ENCODE data around the gene DGKE.

Gene DGKE

DNA sequence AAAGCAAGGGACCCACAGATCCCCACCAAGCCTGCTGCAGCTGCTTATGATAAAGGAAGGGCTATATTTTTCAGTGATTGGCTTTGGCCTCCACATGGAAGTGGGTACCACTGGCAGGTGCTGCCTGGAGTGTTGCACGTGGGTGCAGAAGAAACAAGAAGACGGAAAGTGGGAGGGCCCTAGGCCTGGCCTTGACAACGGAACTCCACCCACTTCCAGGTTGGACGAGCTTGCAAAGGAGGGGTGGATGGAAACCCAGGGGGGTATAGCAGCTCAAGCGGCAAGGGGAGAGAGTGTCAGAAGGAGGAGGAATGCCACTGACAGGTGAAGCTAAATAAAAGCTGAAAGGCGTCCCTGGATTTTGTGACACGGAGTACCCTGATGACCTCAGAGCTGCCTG, 59.6 kb downstream of the DGKE start:
- Histone ChIP-seq H3K4me1 (ENCODE audit: control insufficient read depth, insufficient read depth, low read length) (no peaks in the 10 kb centered on the region), H3K9me3 (ENCODE audit: control insufficient read depth, insufficient read depth, low read depth, low read length) (no peaks in the 10 kb centered on the region), H3K36me3 (ENCODE audit: control insufficient read depth in 2 of 2, insufficient read depth in 1 of 2, low read length in 2 of 2) (peaks cover 36 to 91% of the 10 kb centered on the region in 2 experiments), H3K4me3 (ENCODE audit: low read depth, low read length) (no peak overlapping the region), H3K27ac (ENCODE audit: extremely low read depth, low read depth, low read length) (no peak overlapping the region)
- TF ChIP-seq ZNF394 (tag by site-specific recombination; IDR thresholded peaks at IDR 0.05; ENCODE audit: borderline replicate concordance) (no peak), SALL2 (tag by site-specific recombination; IDR thresholded peaks at IDR 0.05; ENCODE audit: borderline replicate concordance) (no peak), KLF9 (tag by site-specific recombination; IDR thresholded peaks at IDR 0.05; ENCODE audit: low read depth) (no peak), ZNF76 (tag by site-specific recombination; IDR thresholded peaks at IDR 0.05; ENCODE audit: borderline replicate concordance, low read depth) (no peak), ZNF184 (tag by site-specific recombination; IDR thresholded peaks at IDR 0.05) (no peak), ZNF302 (tag by site-specific recombination; IDR thresholded peaks at IDR 0.05; ENCODE audit: low read depth) (no peak), KLF7 (tag by site-specific recombination; IDR thresholded peaks at IDR 0.05; ENCODE audit: borderline replicate concordance) (no peak), ZNF354C (tag by site-specific recombination; IDR thresholded peaks at IDR 0.05; ENCODE audit: borderline replicate concordance, low read depth) (no peak), ZIC2 (tag by site-specific recombination; IDR thresholded peaks at IDR 0.05) (no peak), ZNF341 (tag by site-specific recombination; IDR thresholded peaks at IDR 0.05; ENCODE audit: low read depth) (no peak), ZNF701 (tag by site-specific recombination; IDR thresholded peaks at IDR 0.05) (no peak)
- TF ChIP-seq, protein P1, sequence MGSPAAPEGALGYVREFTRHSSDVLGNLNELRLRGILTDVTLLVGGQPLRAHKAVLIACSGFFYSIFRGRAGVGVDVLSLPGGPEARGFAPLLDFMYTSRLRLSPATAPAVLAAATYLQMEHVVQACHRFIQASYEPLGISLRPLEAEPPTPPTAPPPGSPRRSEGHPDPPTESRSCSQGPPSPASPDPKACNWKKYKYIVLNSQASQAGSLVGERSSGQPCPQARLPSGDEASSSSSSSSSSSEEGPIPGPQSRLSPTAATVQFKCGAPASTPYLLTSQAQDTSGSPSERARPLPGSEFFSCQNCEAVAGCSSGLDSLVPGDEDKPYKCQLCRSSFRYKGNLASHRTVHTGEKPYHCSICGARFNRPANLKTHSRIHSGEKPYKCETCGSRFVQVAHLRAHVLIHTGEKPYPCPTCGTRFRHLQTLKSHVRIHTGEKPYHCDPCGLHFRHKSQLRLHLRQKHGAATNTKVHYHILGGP (tag by site-specific recombination; IDR thresholded peaks at IDR 0.05) = no peak
- CTCF ChIA-PET = interaction anchor here (0.7 kb wide), 1 partner anchor 11 kb away, joined by 3 read pairs; no protein-coding TSS in a partner anchor
- POLR2A ChIA-PET = interaction anchor here (1.6 to 2.6 kb wide), 2 partner anchors 21 to 59 kb away, joined by 4 to 10 read pairs; partner anchors contain the start of genes DGKE and TRIM25

DNA sequence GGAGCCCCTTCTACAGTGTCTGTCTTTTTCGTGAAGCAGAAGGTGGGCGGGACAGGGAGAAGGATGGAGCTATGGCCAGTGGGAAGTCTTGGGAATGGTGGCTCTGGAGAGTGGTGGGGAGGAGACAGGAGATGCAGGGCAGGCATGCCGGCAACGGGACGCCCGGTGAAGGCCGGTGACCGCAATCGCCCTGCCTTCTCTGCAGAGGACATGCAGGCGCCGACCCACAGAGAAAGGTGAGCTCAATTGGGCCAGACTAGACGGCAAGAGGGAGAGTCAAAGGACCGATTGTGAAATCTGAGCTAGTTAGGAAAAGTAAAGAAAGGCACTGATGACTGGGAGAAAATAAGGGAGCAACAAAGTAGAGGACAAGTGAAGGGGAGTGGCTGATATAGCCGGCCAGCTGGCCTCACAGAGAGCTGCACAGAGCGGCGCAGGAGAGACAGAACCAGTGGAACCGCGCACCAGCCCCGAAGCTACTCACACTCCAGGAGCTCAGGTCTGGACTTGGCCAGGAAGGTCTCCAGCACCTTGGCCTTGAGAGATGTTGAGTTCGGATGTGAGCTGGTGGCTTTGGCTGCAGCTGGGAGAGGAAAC, 61.0 kb downstream of the DGKE start:
- TF ChIP-seq ZNF404 (tag by site-specific recombination; IDR thresholded peaks at IDR 0.05) = no peak
- TF ChIP-seq TCF7L2 (IDR thresholded peaks at IDR 0.05; ENCODE audit: borderline replicate concordance, low read depth, low read length) = no peak
- TF ChIP-seq ZNF324 (tag by site-specific recombination; IDR thresholded peaks at IDR 0.05) = no peak
- 0 out of 2 replicates have a peak, but pooled peaks have one; percentile 9 for TF ChIP-seq PRDM1 (tag by site-specific recombination; IDR thresholded peaks at IDR 0.05)
- H3K4me1 ChIP-seq (ENCODE audit: control insufficient read depth, insufficient read depth, low read length) = no peaks in the 10 kb centered on the region
- no peaks in the 10 kb centered on the region for H3K9me3 ChIP-seq (ENCODE audit: control insufficient read depth, insufficient read depth, low read depth, low read length)
- no peak overlapping the region for H3K27ac ChIP-seq (ENCODE audit: extremely low read depth, low read depth, low read length)
- POLR2A ChIA-PET = interaction anchor here (2.6 kb wide), 1 partner anchor 19 kb away, joined by 10 read pairs; the partner anchor contains the start of gene TRIM25
- peaks cover 42 to 94% of the 10 kb centered on the region in 2 experiments for H3K36me3 ChIP-seq (ENCODE audit: control insufficient read depth in 2 of 2, insufficient read depth in 1 of 2, low read length in 2 of 2)
- no peak overlapping the region for H3K4me3 ChIP-seq (ENCODE audit: low read depth, low read length)
- CTCF ChIA-PET = interaction anchor here (0.5 to 1.0 kb wide), 2 partner anchors 14 to 19 kb away, joined by 3 read pairs; no protein-coding TSS in a partner anchor

DNA sequence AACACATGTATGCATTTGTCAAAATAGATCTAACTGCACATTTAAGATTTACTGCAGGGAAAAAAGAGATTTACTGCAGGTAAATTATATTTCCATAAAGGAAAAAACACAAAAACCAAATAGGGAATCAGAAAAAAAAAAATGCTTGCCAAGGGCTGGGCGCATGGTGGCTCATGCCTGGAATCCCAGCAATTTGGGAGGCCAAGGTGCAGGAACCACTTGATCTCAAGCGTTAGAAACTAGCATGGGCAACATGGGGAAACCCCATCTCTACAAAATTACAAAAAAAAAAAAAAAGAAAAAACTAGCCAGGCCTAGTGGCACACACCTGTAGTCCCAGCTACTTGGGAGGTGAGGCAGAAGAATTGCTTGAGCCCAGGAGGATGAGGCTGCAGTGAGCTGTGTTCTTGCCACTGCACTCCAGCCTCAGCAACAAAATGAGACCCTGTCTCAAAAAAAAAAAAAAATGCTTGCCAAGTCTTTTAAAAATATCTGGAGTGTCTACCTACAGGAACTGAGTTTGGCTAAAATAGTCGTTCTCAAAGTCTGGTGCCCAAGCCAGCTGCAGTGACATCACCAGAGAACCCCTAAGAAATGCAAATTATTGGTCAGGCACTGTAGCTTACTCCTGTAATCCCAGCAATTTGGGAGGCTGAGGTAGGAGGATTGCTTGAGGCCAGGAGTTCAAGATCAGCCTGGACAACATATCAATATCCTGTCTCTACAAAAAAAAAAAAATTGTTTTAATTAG, 62.4 kb downstream of the DGKE start:
- CTCF ChIA-PET = interaction anchor here (0.6 to 0.7 kb wide), 2 partner anchors 41 to 192 kb away, joined by 3 to 4 read pairs; no protein-coding TSS in a partner anchor
- Histone ChIP-seq H3K36me3 (ENCODE audit: control insufficient read depth in 2 of 2, insufficient read depth in 1 of 2, low read length in 2 of 2) (peaks cover 44 to 92% of the 10 kb centered on the region in 2 experiments), H3K4me1 (ENCODE audit: control insufficient read depth, insufficient read depth, low read length) (no peaks in the 10 kb centered on the region), H3K27ac (ENCODE audit: extremely low read depth, low read depth, low read length) (no peak overlapping the region), H3K9me3 (ENCODE audit: control insufficient read depth, insufficient read depth, low read depth, low read length) (no peaks in the 10 kb centered on the region), H3K4me3 (ENCODE audit: low read depth, low read length) (no peak overlapping the region)
- POLR2A ChIA-PET = interaction anchor here (0.7 kb wide), 1 partner anchor 77 kb away, joined by 4 read pairs; no protein-coding TSS in a partner anchor
- TF ChIP-seq YY2 (tag by site-specific recombination; IDR thresholded peaks at IDR 0.05) = no peak
- no peak for TF ChIP-seq ZNF544 (tag by site-specific recombination; IDR thresholded peaks at IDR 0.05)
- no peak for TF ChIP-seq ZNF473 (tag by site-specific recombination; IDR thresholded peaks at IDR 0.05)
- TF ChIP-seq ZSCAN23 (tag by site-specific recombination; IDR thresholded peaks at IDR 0.05) = no peak
- TF ChIP-seq, protein P2, sequence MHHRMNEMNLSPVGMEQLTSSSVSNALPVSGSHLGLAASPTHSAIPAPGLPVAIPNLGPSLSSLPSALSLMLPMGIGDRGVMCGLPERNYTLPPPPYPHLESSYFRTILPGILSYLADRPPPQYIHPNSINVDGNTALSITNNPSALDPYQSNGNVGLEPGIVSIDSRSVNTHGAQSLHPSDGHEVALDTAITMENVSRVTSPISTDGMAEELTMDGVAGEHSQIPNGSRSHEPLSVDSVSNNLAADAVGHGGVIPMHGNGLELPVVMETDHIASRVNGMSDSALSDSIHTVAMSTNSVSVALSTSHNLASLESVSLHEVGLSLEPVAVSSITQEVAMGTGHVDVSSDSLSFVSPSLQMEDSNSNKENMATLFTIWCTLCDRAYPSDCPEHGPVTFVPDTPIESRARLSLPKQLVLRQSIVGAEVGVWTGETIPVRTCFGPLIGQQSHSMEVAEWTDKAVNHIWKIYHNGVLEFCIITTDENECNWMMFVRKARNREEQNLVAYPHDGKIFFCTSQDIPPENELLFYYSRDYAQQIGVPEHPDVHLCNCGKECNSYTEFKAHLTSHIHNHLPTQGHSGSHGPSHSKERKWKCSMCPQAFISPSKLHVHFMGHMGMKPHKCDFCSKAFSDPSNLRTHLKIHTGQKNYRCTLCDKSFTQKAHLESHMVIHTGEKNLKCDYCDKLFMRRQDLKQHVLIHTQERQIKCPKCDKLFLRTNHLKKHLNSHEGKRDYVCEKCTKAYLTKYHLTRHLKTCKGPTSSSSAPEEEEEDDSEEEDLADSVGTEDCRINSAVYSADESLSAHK (tag by site-specific recombination; IDR thresholded peaks at IDR 0.05) = no peak
- TF ChIP-seq, protein P3, sequence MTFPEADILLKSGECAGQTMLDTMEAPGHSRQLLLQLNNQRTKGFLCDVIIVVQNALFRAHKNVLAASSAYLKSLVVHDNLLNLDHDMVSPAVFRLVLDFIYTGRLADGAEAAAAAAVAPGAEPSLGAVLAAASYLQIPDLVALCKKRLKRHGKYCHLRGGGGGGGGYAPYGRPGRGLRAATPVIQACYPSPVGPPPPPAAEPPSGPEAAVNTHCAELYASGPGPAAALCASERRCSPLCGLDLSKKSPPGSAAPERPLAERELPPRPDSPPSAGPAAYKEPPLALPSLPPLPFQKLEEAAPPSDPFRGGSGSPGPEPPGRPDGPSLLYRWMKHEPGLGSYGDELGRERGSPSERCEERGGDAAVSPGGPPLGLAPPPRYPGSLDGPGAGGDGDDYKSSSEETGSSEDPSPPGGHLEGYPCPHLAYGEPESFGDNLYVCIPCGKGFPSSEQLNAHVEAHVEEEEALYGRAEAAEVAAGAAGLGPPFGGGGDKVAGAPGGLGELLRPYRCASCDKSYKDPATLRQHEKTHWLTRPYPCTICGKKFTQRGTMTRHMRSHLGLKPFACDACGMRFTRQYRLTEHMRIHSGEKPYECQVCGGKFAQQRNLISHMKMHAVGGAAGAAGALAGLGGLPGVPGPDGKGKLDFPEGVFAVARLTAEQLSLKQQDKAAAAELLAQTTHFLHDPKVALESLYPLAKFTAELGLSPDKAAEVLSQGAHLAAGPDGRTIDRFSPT (tag by site-specific recombination; IDR thresholded peaks at IDR 0.05) = no peak
- TF ChIP-seq ZNF623 (tag by site-specific recombination; IDR thresholded peaks at IDR 0.05) = no peak

Data from HEK293 (cell line).